GM21723 (cell line): ENCODE data around the gene VDAC1.
"Not testable (repeated sequence)": the region's sequence is repeated elsewhere in the genome, so short reads cannot be mapped to it uniquely, and the experiment has no call there.

ENCODE experiments used
- ATAC-seq: cut with Tn5 transposase; IDR thresholded peaks from one replicate; pipeline ENCODE4 v1.9.1; 2021; ENCODE audit warnings: mild to moderate bottlenecking, moderate library complexity; ENCODE audit not compliant: unreplicated experiment

VDAC1 gene

GRCh38 chr5:133996683-133997252 is 8.0 kb downstream of the VDAC1 start:
- no peak for ATAC-seq

GRCh38 chr5:133995883-133996563 is 8.8 kb downstream of the VDAC1 start:
- no peak for ATAC-seq

- ATAC-seq, result no peak
Observed at GRCh38 chr5:133995341-133995740, 9.4 kb downstream of the VDAC1 start.

- ATAC-seq, result no peak
Observed at GRCh38 chr5:133994990-133995333, 9.8 kb downstream of the VDAC1 start.

GRCh38 chr5:133994297-133994989 is 10.3 kb downstream of the VDAC1 start:
- ATAC-seq, result no peak

GRCh38 chr5:133993185-133993936 is 11.4 kb downstream of the VDAC1 start:
- no peak for ATAC-seq

- ATAC-seq, result no peak
Observed at GRCh38 chr5:133992429-133993155, 12.2 kb downstream of the VDAC1 start.

- no peak for ATAC-seq
Observed at GRCh38 chr5:133991171-133991910, 13.4 kb downstream of the VDAC1 start.

DNA sequence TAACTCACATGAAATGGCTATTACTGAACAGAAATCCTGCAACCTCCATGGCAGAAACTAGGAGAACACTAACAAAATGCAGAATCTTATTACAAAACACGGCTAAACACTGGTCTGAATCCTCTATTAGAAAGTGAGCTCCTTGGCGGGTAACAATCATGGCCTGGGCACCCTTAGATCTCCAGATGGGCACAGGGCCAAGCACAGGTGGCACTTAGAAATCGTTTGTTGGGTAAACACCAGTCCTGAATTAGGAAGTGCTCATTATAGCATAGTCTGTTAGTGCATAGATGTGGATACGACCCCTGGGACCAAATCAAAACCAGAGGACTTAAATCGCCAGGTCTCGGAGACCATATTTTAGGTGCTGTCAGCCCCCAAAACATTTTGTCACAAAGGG is 14.4 kb downstream of the VDAC1 start:
- no peak for ATAC-seq

DNA sequence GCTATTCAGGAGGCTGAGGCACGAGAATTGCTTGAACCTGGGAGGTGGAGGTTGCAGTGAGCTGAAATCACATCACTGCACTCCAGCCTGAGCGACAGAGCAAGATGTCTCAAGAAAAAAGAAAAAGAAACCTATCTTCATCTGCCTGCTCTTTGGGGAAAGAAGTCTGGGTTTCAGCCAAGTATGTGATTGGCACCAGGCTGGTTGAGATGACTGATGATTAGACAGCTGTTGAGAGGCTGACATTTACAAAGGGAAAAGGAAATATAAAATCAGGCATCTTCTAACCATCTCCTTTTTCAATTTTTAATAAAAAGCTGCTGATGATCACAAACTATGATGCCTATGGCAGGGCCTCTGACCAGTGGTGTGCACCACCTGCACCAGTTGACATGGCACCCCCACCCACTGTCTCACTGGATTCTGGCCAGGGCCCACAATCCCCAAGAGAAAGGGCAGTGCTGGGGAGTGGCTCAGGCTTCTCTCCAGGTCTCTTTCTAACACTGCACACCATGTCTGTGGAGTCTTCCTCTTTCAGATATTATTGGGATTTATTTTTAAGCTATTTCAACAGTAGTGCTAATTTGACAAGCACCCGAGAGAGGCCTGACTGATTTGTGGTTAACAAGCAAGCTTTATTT is 19.1 kb downstream of the VDAC1 start:
- no peak for ATAC-seq

- no peak for ATAC-seq
Observed at GRCh38 chr5:133983674-133984073, 21.1 kb downstream of the VDAC1 start.

DNA sequence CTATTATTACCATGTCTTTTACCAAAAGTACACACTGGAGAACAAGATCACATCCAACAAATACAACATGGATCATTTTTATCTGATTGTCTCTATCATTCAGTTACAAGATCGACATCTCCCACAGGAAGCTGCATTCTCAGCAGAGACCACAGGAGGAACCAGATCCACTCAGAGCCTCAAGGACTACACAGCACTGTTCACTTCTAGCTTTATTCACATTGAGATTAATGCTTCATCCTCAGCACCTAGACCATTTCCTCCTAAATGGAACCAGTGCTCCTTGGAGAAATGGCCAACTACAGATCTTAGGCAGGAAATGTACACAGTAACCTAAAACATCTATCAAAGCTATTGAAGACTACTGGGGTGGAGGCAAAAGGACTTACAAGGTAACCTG is 23.1 kb downstream of the VDAC1 start:
- no peak for ATAC-seq

- ATAC-seq, result no peak
Observed at GRCh38 chr5:133980652-133981051, 24.1 kb downstream of the VDAC1 start.

DNA sequence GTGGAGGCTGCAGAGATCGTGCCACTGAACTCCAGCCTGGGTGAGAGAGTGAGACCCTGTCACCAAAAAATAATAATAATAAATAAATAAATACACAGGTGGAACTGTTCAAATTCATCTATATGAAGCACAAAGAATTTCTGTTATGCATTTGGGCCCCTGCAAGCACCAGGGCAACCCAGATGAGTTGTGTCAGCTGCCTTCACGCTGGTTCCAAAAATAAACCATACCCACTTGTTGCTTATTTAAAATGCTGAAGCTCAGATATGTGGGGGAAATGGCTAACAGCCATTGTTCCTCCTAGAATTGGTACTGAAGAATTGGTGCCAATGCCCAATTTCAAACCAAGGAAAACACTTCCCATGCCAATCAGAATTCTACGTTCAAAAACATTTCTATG is 25.8 kb downstream of the VDAC1 start:
- ATAC-seq, result no peak

GRCh38 chr5:133977858-133978257 is 26.9 kb downstream of the VDAC1 start:
- ATAC-seq, result no peak

GRCh38 chr5:133977161-133977787 is 27.5 kb downstream of the VDAC1 start:
- ATAC-seq, result no peak

GRCh38 chr5:133975546-133975945 is 29.2 kb downstream of the VDAC1 start:
- ATAC-seq, result not testable (repeated sequence)

- no peak for ATAC-seq
Observed at GRCh38 chr5:133974142-133974541, 30.6 kb downstream of the VDAC1 start.

GRCh38 chr5:133970325-133970909 is 34.4 kb downstream of the VDAC1 start:
- no peak for ATAC-seq
